GM19238 (cell line): ENCODE measurements around the gene AGAP1.
"Not testable (repeated sequence)": the region's sequence is repeated elsewhere in the genome, so short reads cannot be mapped to it uniquely, and the experiment has no call there.

Experiments
- DNase-seq: peaks from one replicate; pipeline ENCODE4 v3.0.0; 2011; ENCODE audit warnings: low spot score; ENCODE audit not compliant: insufficient read length

The AGAP1 gene

GRCh38 chr2:235757212-235757611, 263.4 kb downstream of the AGAP1 start:
- no peak for DNase-seq

GRCh38 chr2:235757640-235758039, 263.8 kb downstream of the AGAP1 start:
- no peak for DNase-seq

- no peak for DNase-seq
Observed at GRCh38 chr2:235762832-235763598, 269.2 kb downstream of the AGAP1 start.

- DNase-seq: no peak
Observed at GRCh38 chr2:235763816-235764215, 270.0 kb downstream of the AGAP1 start.

- DNase-seq: not testable (repeated sequence)
Observed at GRCh38 chr2:235764478-235764877, 270.6 kb downstream of the AGAP1 start.

GRCh38 chr2:235765181-235765820, 271.5 kb downstream of the AGAP1 start:
- DNase-seq: no peak

GRCh38 chr2:235766278-235766677, 272.4 kb downstream of the AGAP1 start:
- peak; percentile 58 for DNase-seq

GRCh38 chr2:235768606-235769005, 274.8 kb downstream of the AGAP1 start:
- no peak for DNase-seq

- no peak for DNase-seq
Observed at GRCh38 chr2:235769046-235769445, 275.2 kb downstream of the AGAP1 start.

GRCh38 chr2:235770909-235771820, 277.3 kb downstream of the AGAP1 start:
- DNase-seq: no peak

- no peak for DNase-seq
Observed at GRCh38 chr2:235773188-235773928, 279.5 kb downstream of the AGAP1 start.

- DNase-seq: no peak
Observed at GRCh38 chr2:235774153-235774870, 280.5 kb downstream of the AGAP1 start.

GRCh38 chr2:235776531-235776930, 282.7 kb downstream of the AGAP1 start:
- no peak for DNase-seq

GRCh38 chr2:235779444-235779896, 285.6 kb downstream of the AGAP1 start:
- peak; percentile 46 for DNase-seq

GRCh38 chr2:235780401-235780800, 286.6 kb downstream of the AGAP1 start:
- DNase-seq: no peak

GRCh38 chr2:235781775-235782174, 287.9 kb downstream of the AGAP1 start:
- DNase-seq: no peak

- DNase-seq: no peak
Observed at GRCh38 chr2:235784788-235785187, 290.9 kb downstream of the AGAP1 start.

GRCh38 chr2:235789552-235789951, 295.7 kb downstream of the AGAP1 start:
- no peak for DNase-seq

GRCh38 chr2:235793163-235793752, 299.4 kb downstream of the AGAP1 start:
- DNase-seq: no peak

GRCh38 chr2:235799281-235799680, 305.4 kb downstream of the AGAP1 start:
- no peak for DNase-seq
